Measurements from ENCODE around the gene DLGAP1. TPM values are rescaled to one million over a fixed set of nuclear protein-coding genes. Genes with fewer than 3 reads are reported as not detected.

DLGAP1 gene
- total and polyA plus RNA-seq, 2 of the 4 experiments (the other 2 are of a cell fraction), result under 0.01 to 0.09 TPM

DNA sequence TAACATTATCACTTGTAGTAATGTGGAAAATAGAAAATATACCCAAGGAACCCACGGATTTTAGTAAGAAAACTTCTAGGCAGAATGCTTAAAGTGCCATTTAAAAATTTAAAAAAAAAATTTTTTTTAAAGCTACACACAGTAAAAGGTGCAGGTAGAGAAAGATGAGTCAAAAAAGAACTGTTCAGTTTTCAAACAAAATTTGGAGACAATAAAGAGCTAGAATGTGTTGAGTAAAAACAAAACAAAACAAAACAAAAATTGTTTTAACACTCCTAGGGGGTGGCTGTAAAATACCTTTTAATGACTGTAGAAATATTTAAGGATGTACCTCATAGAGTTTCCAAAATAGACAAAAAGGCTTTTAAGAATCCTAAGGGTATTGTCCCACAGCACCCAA, 793.1 kb downstream of the DLGAP1 start:
- Histone ChIP-seq H4K91ac (ENCODE audit: insufficient read depth, low read depth, low read length) (no peak overlapping the region), H2BK20ac (ENCODE audit: low read depth, low read length) (no peak overlapping the region), H3K4me3 (ENCODE audit: insufficient read depth, low read depth, low read length) (no peak overlapping the region), H3K4ac (ENCODE audit: low read depth, low read length) (no peak overlapping the region), H3K27me3 (ENCODE audit: control insufficient read depth, insufficient read depth, low read length) (no peaks in the 10 kb centered on the region), H3K4me1 (ENCODE audit: control insufficient read depth, insufficient read depth, low read length) (peaks cover 4% of the 10 kb centered on the region), H3K23ac (ENCODE audit: low read depth, low read length) (no peak overlapping the region), H3K9me1 (ENCODE audit: insufficient read depth, low read length) (no peaks in the 10 kb centered on the region), H3K9ac (ENCODE audit: low read depth, low read length) (no peak overlapping the region), H2BK15ac (ENCODE audit: low read depth, low read length) (no peak overlapping the region), H3K9me3 (ENCODE audit: control insufficient read depth, insufficient read depth, low read length) (peaks cover 3% of the 10 kb centered on the region), H3K79me1 (ENCODE audit: low read depth in 1 of 2, low read length in 2 of 2) (no peaks in the 10 kb centered on the region), H2BK5ac (ENCODE audit: low read depth, low read length, poor library complexity, severe bottlenecking) (no peak overlapping the region), H3K18ac (ENCODE audit: low read depth, low read length) (no peak overlapping the region), H3K4me2 (ENCODE audit: low read depth, low read length) (no peak overlapping the region), H2AK9ac (replicated peaks; ENCODE audit: low read depth, low read length, poor library complexity) (no peak overlapping the region), H4K8ac (ENCODE audit: low read depth in 2 of 2, low read length in 2 of 2) (no peak overlapping the region), H3K56ac (ENCODE audit: extremely low read depth, insufficient read depth, low read length) (no peak overlapping the region), H3K36me3 (ENCODE audit: control insufficient read depth, insufficient read depth, low read length) (no peaks in the 10 kb centered on the region), H2AK5ac (ENCODE audit: low read depth, low read length) (no peak overlapping the region), H4K20me1 (ENCODE audit: insufficient read depth, low read length) (no peaks in the 10 kb centered on the region), H2BK120ac (ENCODE audit: low read depth, low read length) (no peak overlapping the region), H3K14ac (replicated peaks; ENCODE audit: low read depth, low read length) (no peak overlapping the region), H2AFZ (replicated peaks; ENCODE audit: low read length, poor library complexity) (no peak overlapping the region), H4K5ac (ENCODE audit: low read depth, low read length) (no peak overlapping the region), H3K27ac (ENCODE audit: insufficient read depth, low read length) (no peak overlapping the region)
- ATAC-seq (ENCODE audit: low read depth), result no peak
- BruUV-seq (replicated peaks), result no TSS peak
- intact Hi-C loops (cut with micrococcal nuclease) (no loop called here), in situ Hi-C loops (cut with MboI; ENCODE audit: low sequenced_read_pairs) (loop anchor here (10.0 kb wide), 1 partner anchor 67 kb away; no protein-coding TSS in a partner anchor), dilution Hi-C loops (cut with HindIII; ENCODE audit: low sequenced_read_pairs, unreplicated experiment) (no loop called here)
- CTCF ChIA-PET, result interaction anchor here (0.6 kb wide), 2 partner anchors 107 to 186 kb away, joined by 3 to 6 read pairs; no protein-coding TSS in a partner anchor
- no peak for TF ChIP-seq NFE2L2 (IDR thresholded peaks at IDR 0.05; ENCODE audit: low read depth, low read length)
- no peak for TF ChIP-seq SMC3 (IDR thresholded peaks at IDR 0.05; ENCODE audit: low read depth, low read length)
- no peak for TF ChIP-seq RAD21 (IDR thresholded peaks at IDR 0.05; ENCODE audit: low read length)
- TF ChIP-seq MAZ (IDR thresholded peaks at IDR 0.05; ENCODE audit: borderline replicate concordance, low read depth, low read length), result no peak
- no peak for TF ChIP-seq CEBPB (IDR thresholded peaks at IDR 0.05; ENCODE audit: low read depth, low read length)
- TF ChIP-seq RFX5 (IDR thresholded peaks at IDR 0.05; ENCODE audit: low read depth, low read length), result no peak
- TF ChIP-seq POLR2A (IDR thresholded peaks at IDR 0.05; ENCODE audit: low read depth, low read length), result no peak
- no peak for DNase-seq
- WGBS, 2 experiments (ENCODE audit: extremely low coverage in 2 of 2, insufficient read length in 1 of 2), result no CpG with 5 or more reads among the region's 1 CpG
- POLR2A ChIA-PET (ENCODE audit: unreplicated experiment), result no interaction called here
